Measurements from ENCODE around the gene CDK19.
A peak's percentile ranks its signal among the peaks of the same experiment; 100 is the strongest.
"Not testable (repeated sequence)": the region's sequence is repeated elsewhere in the genome, so short reads cannot be mapped to it uniquely, and the experiment has no call there.

The CDK19 gene

GRCh38 chr6:110815411-110816409 lies at the start of gene CDK19:
TSS of gene CDK19 (minus strand) at chr6:110815469. CDS start at chr6:110815136, 333 bp downstream.
- DNase-seq, result peak; percentile 97 to 99

GRCh38 chr6:110864824-110865223 lies 49.6 kb upstream of the CDK19 start:
- no peak for DNase-seq

GRCh38 chr6:110859335-110859792 lies 44.1 kb upstream of the CDK19 start:
- no peak for DNase-seq

GRCh38 chr6:110858562-110859214 lies 43.4 kb upstream of the CDK19 start:
- no peak for DNase-seq

- DNase-seq, result no peak
These were observed 42.7 kb upstream of the CDK19 start for GRCh38 chr6:110858016-110858415.

GRCh38 chr6:110856296-110856695 lies 41.0 kb upstream of the CDK19 start:
- DNase-seq, result no peak

- no peak for DNase-seq
These were observed 38.6 kb upstream of the CDK19 start for GRCh38 chr6:110853754-110854477.

GRCh38 chr6:110852773-110853172 lies 37.5 kb upstream of the CDK19 start:
- DNase-seq, result no peak

GRCh38 chr6:110849781-110850180 lies 34.5 kb upstream of the CDK19 start:
- no peak for DNase-seq

GRCh38 chr6:110841266-110841665 lies 26.0 kb upstream of the CDK19 start:
- DNase-seq, result no peak

GRCh38 chr6:110835751-110836150 lies 20.5 kb upstream of the CDK19 start:
- DNase-seq, result not testable (repeated sequence)

- DNase-seq, result no peak
These were observed 18.6 kb upstream of the CDK19 start for GRCh38 chr6:110833831-110834230.

- DNase-seq, result no peak
These were observed 16.1 kb upstream of the CDK19 start for GRCh38 chr6:110831405-110831804.

GRCh38 chr6:110828396-110828795 lies 13.1 kb upstream of the CDK19 start:
- no peak for DNase-seq

- no peak for DNase-seq
These were observed 11.2 kb upstream of the CDK19 start for GRCh38 chr6:110826236-110827129.

GRCh38 chr6:110823146-110823545 lies 7.9 kb upstream of the CDK19 start:
- no peak for DNase-seq

GRCh38 chr6:110822249-110822648 lies 7.0 kb upstream of the CDK19 start:
- DNase-seq, result no peak

- peak in 1 of 2 experiments; percentile 6 for DNase-seq
These were observed 1.4 kb upstream of the CDK19 start for GRCh38 chr6:110816677-110817076.

- peak in 1 of 2 experiments; percentile 74 for DNase-seq
These were observed 256 bp downstream of the CDK19 start for GRCh38 chr6:110815015-110815410.

GRCh38 chr6:110814102-110815014 lies 911 bp downstream of the CDK19 start:
- DNase-seq, result peak; percentile 14 to 41
